T-helper 1 cell treated with Interleukin-12 subunit alpha and Interleukin-12 subunit beta and Interleukin-4 antibody, amounts not matched to agents 30 μg/mL and 1 μg/mL, for 36 hours (primary cell): Measurements from ENCODE around the gene KY.

ENCODE experiments used
- H3K27ac Mint-ChIP-seq: one replicate; pipeline ENCODE4 v1.8.0; 2021; ENCODE audit warnings: mild to moderate bottlenecking, mixed read lengths
- H3K27me3 Mint-ChIP-seq: one replicate; pipeline ENCODE4 v1.8.0; 2021; ENCODE audit warnings: low read depth, mixed read lengths
- H3K36me3 Mint-ChIP-seq: one replicate; pipeline ENCODE4 v1.8.0; 2021; ENCODE audit warnings: low read depth, mixed read lengths
- H3K4me1 Mint-ChIP-seq: one replicate; pipeline ENCODE4 v1.8.0; 2021; ENCODE audit warnings: low read depth, mixed read lengths
- H3K4me3 Mint-ChIP-seq: one replicate; pipeline ENCODE4 v1.8.0; 2021; ENCODE audit warnings: mild to moderate bottlenecking, moderate library complexity, mixed read lengths
- H3K9me3 Mint-ChIP-seq: one replicate; pipeline ENCODE4 v1.8.0; 2021; ENCODE audit warnings: mixed read lengths

The KY gene

DNA sequence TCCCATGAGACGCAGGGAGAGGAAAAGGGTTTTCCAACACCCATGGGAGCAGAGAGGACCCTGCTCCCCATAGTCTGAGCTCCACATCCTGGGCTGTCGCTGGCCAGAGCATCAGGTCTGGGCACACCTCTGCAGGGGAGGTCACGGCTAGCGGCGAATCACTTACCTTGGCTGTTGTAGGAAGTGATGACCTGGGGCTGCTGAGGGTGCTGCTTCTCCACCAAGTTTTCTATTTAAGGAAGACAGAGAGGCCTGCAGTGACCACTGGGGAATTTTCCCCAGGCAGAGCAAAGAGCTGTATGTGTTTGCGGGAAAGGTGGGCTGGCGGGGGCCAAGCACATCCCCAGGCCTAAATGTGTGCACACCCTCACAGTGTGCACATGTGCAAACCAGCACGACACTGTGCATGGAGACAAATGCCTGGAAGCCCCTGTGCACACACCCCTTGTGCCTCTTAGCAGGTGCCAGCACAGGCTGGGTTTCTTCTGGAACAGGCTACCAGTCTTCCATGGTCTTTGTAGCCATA is 7.6 kb downstream of the KY start:
- Mint-ChIP-seq H3K4me3 (no peak overlapping the region), H3K27me3 (no peaks in the 10 kb centered on the region), H3K27ac (no peak overlapping the region), H3K4me1 (no peaks in the 10 kb centered on the region), H3K36me3 (no peaks in the 10 kb centered on the region), H3K9me3 (no peaks in the 10 kb centered on the region)

- no peaks in the 10 kb centered on the region for H3K9me3 Mint-ChIP-seq
- no peaks in the 10 kb centered on the region for H3K27me3 Mint-ChIP-seq
- no peaks in the 10 kb centered on the region for H3K4me1 Mint-ChIP-seq
- H3K36me3 Mint-ChIP-seq: no peaks in the 10 kb centered on the region
- no peak overlapping the region for H3K4me3 Mint-ChIP-seq
- H3K27ac Mint-ChIP-seq: no peak overlapping the region
Measured at GRCh38 chr3:134642445-134643149, 8.2 kb downstream of the KY start.

DNA sequence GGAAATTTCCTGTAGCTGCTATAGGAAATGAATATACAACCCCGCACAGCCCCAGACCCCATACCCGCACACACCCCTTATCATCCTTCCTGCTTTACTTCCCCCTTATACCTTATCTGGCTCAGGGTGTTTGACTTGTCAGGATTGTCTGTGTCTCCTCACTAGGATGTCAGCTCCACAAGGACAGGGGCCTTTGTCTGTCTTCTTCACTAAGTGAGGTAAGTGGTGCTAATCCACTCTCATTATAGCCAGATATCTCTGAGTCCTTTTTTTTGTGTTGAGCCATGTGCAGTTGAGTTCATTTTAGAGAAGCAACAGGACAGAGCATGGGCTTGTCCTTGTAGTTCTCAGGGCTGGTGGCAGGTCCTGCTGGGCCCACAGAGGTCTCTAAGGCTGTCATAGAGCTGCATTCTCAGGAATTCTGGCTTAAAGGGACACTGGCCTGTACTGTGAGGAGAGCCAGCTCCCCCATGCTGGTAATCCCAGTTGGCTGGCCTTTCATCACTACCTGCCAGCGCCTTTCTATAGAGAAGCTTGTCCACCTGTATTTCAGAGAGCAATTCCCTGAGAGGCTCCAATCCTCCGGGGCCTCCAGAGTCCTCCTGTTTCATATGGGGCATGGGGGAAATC is 9.0 kb downstream of the KY start:
- Mint-ChIP-seq H3K4me3 (no peak overlapping the region), H3K9me3 (no peaks in the 10 kb centered on the region), H3K36me3 (no peaks in the 10 kb centered on the region), H3K4me1 (no peaks in the 10 kb centered on the region), H3K27me3 (no peaks in the 10 kb centered on the region), H3K27ac (no peak overlapping the region)

DNA sequence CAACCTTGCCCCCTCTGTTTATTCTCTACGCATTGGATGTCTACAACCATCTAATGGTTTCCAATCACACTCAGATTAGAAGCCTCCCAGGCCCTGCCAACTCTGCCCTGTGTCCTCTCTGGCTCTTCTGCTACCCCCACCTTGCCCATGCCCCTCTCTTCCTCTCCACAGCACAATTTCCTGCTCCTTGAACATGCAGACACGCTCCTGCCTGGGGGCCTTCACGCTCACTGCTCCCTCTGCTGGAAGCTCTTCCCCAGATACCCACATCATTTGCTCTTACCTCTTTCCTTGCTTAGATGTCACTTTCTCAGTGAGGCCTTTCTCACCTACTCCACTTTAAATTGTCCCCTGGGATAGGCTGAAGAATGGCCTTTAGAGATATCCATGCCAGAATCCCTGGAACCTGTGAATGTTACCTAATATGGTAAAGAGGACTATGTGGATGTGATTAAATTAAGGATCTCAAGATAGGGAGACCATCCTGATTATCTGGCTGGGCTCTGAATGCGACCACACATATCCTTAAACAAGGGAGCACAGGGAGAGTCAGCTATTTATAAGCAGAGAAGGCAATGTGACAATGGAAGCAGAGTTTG is 9.9 kb downstream of the KY start:
- Mint-ChIP-seq H3K9me3 (no peaks in the 10 kb centered on the region), H3K4me1 (no peaks in the 10 kb centered on the region), H3K27ac (no peak overlapping the region), H3K4me3 (no peak overlapping the region), H3K27me3 (no peaks in the 10 kb centered on the region), H3K36me3 (no peaks in the 10 kb centered on the region)

GRCh38 chr3:134640378-134640777 is 10.4 kb downstream of the KY start:
- H3K4me3 Mint-ChIP-seq: no peak overlapping the region
- H3K9me3 Mint-ChIP-seq: no peaks in the 10 kb centered on the region
- no peaks in the 10 kb centered on the region for H3K36me3 Mint-ChIP-seq
- H3K4me1 Mint-ChIP-seq: no peaks in the 10 kb centered on the region
- H3K27ac Mint-ChIP-seq: no peak overlapping the region
- H3K27me3 Mint-ChIP-seq: no peaks in the 10 kb centered on the region

DNA sequence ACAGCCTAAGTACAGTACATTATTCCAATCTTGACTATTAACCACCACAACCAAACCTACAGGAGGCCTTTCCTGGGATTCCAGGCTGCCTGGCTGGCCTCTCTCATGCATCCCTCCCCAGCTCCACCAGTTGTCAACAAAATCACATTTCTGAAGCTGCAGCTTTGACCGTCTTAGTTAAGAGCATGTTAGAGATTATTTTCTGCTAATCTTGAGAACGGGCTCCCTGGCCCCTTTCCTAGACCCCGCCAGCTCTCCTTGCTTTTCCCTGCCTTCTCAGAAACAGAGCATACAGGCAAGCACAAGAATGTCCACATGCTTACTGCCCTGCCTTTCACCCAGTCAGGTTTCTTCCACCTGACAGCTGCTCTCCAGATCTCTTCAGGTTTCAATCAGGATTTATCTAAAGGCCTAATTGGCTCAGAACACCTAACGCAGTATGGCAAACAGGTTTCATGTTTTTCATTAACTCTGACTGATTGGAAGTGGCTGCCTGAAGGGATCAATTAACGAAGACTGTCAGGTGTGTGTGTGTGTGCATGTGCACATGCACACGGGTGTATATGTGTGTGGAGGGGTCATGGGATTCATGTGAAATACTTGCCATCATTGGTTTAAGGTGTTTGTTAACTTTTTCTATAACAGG is 12.3 kb downstream of the KY start:
- Mint-ChIP-seq H3K9me3 (no peaks in the 10 kb centered on the region), H3K27ac (no peak overlapping the region), H3K4me1 (no peaks in the 10 kb centered on the region), H3K27me3 (no peaks in the 10 kb centered on the region), H3K36me3 (no peaks in the 10 kb centered on the region), H3K4me3 (no peak overlapping the region)

- no peaks in the 10 kb centered on the region for H3K4me1 Mint-ChIP-seq
- H3K4me3 Mint-ChIP-seq: no peak overlapping the region
- H3K27me3 Mint-ChIP-seq: peaks cover 3% of the 10 kb centered on the region
- no peaks in the 10 kb centered on the region for H3K36me3 Mint-ChIP-seq
- no peaks in the 10 kb centered on the region for H3K9me3 Mint-ChIP-seq
- no peak overlapping the region for H3K27ac Mint-ChIP-seq
Measured at GRCh38 chr3:134636406-134636805, 14.4 kb downstream of the KY start.

- peaks cover 11% of the 10 kb centered on the region for H3K9me3 Mint-ChIP-seq
- no peak overlapping the region for H3K4me3 Mint-ChIP-seq
- H3K4me1 Mint-ChIP-seq: no peaks in the 10 kb centered on the region
- peaks cover 3% of the 10 kb centered on the region for H3K27me3 Mint-ChIP-seq
- no peaks in the 10 kb centered on the region for H3K36me3 Mint-ChIP-seq
- H3K27ac Mint-ChIP-seq: no peak overlapping the region
Measured at GRCh38 chr3:134630506-134630905, 20.3 kb downstream of the KY start.

DNA sequence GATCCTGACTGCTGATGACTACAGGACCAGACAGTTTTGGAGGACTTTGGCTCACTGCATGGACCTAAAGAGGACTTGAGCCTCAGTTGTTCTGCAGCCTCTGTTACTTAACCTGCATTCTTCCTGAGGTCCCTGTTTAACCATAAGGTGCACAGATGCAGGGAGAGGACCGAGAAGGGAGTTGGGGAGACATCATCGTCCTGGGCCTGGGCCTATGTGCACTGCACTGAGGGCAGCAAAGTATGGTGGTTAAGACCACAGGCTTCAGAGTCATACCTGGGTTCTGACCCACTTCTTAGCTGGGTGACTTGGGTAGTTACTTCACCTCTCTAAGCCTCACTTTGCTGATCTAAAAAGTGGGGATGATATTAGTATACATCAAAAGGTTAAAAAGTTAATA is 21.9 kb downstream of the KY start:
- Mint-ChIP-seq H3K4me1 (no peaks in the 10 kb centered on the region), H3K27ac (no peak overlapping the region), H3K36me3 (no peaks in the 10 kb centered on the region), H3K9me3 (peaks cover 11% of the 10 kb centered on the region), H3K27me3 (peaks cover 3% of the 10 kb centered on the region), H3K4me3 (no peak overlapping the region)

DNA sequence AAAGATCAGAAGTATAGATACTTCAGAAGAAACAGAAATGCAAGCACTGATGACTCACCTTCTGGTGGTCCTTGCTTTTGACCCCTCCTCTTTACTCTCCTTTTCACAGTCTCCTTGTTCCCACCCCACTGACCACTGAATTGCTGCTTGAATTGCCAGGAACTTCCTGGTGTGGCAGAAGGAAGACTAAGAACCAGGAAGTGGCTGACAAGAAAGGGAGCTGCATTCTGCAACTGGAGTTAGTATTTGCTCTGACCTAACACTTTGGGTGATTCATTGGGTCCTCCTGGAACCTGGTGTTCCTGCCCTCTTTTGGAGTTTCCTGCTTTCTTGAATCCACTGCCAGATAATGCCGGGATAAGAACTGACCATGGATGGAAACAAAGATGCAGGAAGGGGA is 23.0 kb downstream of the KY start:
- Mint-ChIP-seq H3K9me3 (peaks cover 11% of the 10 kb centered on the region), H3K27ac (no peak overlapping the region), H3K36me3 (no peaks in the 10 kb centered on the region), H3K4me1 (no peaks in the 10 kb centered on the region), H3K4me3 (no peak overlapping the region), H3K27me3 (peaks cover 3% of the 10 kb centered on the region)

- H3K4me1 Mint-ChIP-seq: no peaks in the 10 kb centered on the region
- H3K4me3 Mint-ChIP-seq: no peak overlapping the region
Measured at GRCh38 chr3:134625885-134626741, 24.7 kb downstream of the KY start.

GRCh38 chr3:134625462-134625861 is 25.4 kb downstream of the KY start:
- Mint-ChIP-seq H3K4me1 (no peaks in the 10 kb centered on the region), H3K27me3 (no peaks in the 10 kb centered on the region), H3K36me3 (no peaks in the 10 kb centered on the region), H3K4me3 (no peak overlapping the region), H3K27ac (no peak overlapping the region), H3K9me3 (peaks cover 3% of the 10 kb centered on the region)

More at GRCh38 chr3:134625885-134626741, 24.7 kb downstream of the KY start:
- Mint-ChIP-seq H3K9me3 (peaks cover 10% of the 10 kb centered on the region), H3K27me3 (no peaks in the 10 kb centered on the region), H3K27ac (no peak overlapping the region), H3K36me3 (no peaks in the 10 kb centered on the region)

DNA sequence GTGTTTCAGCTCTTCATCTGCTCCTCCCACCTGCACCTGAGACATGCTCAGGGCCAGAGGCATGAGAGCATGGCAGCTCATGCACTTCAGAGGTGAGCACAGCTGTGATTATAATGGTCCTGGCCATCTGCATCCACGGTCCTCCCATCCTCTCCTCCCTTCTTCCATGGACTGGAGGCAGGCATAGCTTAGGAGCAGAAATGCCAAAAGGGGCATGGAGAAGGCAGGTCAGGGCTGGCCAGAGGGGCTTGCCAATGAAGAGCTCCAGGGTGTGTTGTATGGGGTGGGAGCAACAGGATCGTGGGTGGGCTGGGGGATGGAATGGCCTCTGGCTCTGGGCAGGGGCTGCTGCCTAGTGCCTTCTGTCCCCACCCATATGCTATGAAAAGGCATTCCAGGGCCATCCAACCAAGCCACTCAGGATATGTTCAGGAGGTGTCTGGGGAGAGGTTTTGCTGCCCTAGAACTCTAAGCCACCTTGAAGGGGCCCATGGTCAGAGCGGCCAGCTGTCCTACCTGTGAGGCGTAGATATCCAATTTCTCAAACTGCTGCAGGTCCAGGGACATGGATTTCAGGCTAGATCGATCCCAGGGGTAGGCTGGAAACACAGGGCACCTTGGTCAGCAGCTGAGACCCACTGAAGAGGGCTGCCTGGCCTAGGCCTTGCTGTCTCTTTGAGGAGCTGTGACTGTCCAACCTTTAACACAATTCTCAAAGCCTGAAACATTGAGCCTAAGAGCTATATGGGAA is 26.1 kb downstream of the KY start:
- H3K27me3 Mint-ChIP-seq: no peaks in the 10 kb centered on the region
- H3K36me3 Mint-ChIP-seq: no peaks in the 10 kb centered on the region
- H3K27ac Mint-ChIP-seq: no peak overlapping the region
- H3K4me1 Mint-ChIP-seq: no peaks in the 10 kb centered on the region
- H3K4me3 Mint-ChIP-seq: no peak overlapping the region
- H3K9me3 Mint-ChIP-seq: no peaks in the 10 kb centered on the region
